Ramos (cell line): ENCODE results near the gene MT4.

Experiments
- in situ Hi-C: fragments of 300-500 bp; cut with MboI; formaldehyde crosslinking; loops from one replicate; pipeline ENCODE4 v1.14.3; 2022; ENCODE audit warnings: low sequenced_read_pairs; ENCODE audit not compliant: unreplicated experiment

The MT4 gene

GRCh38 chr16:56600398-56600999 lies 35.6 kb downstream of the MT4 start:
- in situ Hi-C loops = no loop called here

- in situ Hi-C loops = no loop called here
Observed at GRCh38 chr16:56601325-56601724, 36.5 kb downstream of the MT4 start.

- in situ Hi-C loops = no loop called here
Observed at GRCh38 chr16:56603589-56603988, 38.7 kb downstream of the MT4 start.

- in situ Hi-C loops = no loop called here
Observed at GRCh38 chr16:56604966-56605365, 40.1 kb downstream of the MT4 start.

- in situ Hi-C loops = no loop called here
Observed at GRCh38 chr16:56605475-56605874, 40.6 kb downstream of the MT4 start.

- in situ Hi-C loops = no loop called here
Observed at GRCh38 chr16:56606071-56606475, 41.2 kb downstream of the MT4 start.

GRCh38 chr16:56606476-56607108 lies 41.7 kb downstream of the MT4 start:
- in situ Hi-C loops = no loop called here

- in situ Hi-C loops = no loop called here
Observed at GRCh38 chr16:56607109-56607618, 42.3 kb downstream of the MT4 start.

GRCh38 chr16:56607675-56608042 lies 42.8 kb downstream of the MT4 start:
- in situ Hi-C loops = no loop called here

GRCh38 chr16:56608043-56608875 lies 43.4 kb downstream of the MT4 start, which contains the start of gene MT2A:
TSS of gene MT2A (plus strand) at chr16:56608584. CDS start at chr16:56608656, 72 bp downstream.
- in situ Hi-C loops = no loop called here

GRCh38 chr16:56608876-56609462 lies 44.1 kb downstream of the MT4 start:
- in situ Hi-C loops = no loop called here

- in situ Hi-C loops = no loop called here
Observed at GRCh38 chr16:56609463-56609921, 44.6 kb downstream of the MT4 start.

- in situ Hi-C loops = no loop called here
Observed at GRCh38 chr16:56610017-56610608, 45.2 kb downstream of the MT4 start.

- in situ Hi-C loops = no loop called here
Observed at GRCh38 chr16:56610609-56611111, 45.8 kb downstream of the MT4 start.

- in situ Hi-C loops = no loop called here
Observed at GRCh38 chr16:56611281-56611833, 46.5 kb downstream of the MT4 start.

- in situ Hi-C loops = no loop called here
Observed at GRCh38 chr16:56613706-56614105, 48.8 kb downstream of the MT4 start.

GRCh38 chr16:56614549-56614991 lies 49.7 kb downstream of the MT4 start:
- in situ Hi-C loops = no loop called here

- in situ Hi-C loops = no loop called here
Observed at GRCh38 chr16:56615353-56615752, 50.5 kb downstream of the MT4 start.

- in situ Hi-C loops = no loop called here
Observed at GRCh38 chr16:56616608-56617211, 51.8 kb downstream of the MT4 start.
